LNCaP clone FGC (cell line): ENCODE measurements around the gene GOSR1.
"Not testable (repeated sequence)": the region's sequence is repeated elsewhere in the genome, so short reads cannot be mapped to it uniquely, and the experiment has no call there.

Experiments
- DNase-seq: peaks from one replicate; pipeline ENCODE4 v3.0.0-alpha.2; 2011; ENCODE audit warnings: low read depth
- H3K4me3 ChIP-seq: 2 replicates; pipeline ENCODE4 v1.5.1; 2011; ENCODE audit warnings: mild to moderate bottlenecking, low read depth, low read length, control low read depth
- CTCF ChIP-seq: IDR thresholded peaks from 2 replicates; pipeline ENCODE4 v1.5.1; 2012; ENCODE audit warnings: mild to moderate bottlenecking; ENCODE audit not compliant: control insufficient read depth, insufficient read depth; ENCODE audit errors: extremely low read depth

The GOSR1 gene

DNA sequence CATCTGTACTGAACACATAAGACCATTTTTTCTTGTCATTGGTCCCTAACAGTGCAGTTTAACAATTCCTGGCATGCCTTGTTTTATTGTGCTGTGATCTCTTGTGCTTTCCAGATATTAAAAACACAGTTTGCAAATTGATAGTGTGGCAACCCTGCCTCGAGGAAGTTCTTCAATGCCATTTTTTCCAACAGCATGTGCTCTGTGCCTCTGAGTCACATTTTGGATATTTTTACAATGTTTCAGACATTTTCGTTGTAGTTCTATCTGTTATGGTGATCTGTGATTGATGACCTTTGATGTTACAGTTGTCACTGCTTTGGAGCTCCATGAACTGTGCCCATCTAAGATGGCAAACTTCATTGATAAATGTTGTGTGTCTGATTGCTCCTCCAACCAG, 66.2 kb downstream of the GOSR1 start:
- no peak for TF ChIP-seq CTCF
- H3K4me3 ChIP-seq, result no peak overlapping the region
- no peak for DNase-seq

DNA sequence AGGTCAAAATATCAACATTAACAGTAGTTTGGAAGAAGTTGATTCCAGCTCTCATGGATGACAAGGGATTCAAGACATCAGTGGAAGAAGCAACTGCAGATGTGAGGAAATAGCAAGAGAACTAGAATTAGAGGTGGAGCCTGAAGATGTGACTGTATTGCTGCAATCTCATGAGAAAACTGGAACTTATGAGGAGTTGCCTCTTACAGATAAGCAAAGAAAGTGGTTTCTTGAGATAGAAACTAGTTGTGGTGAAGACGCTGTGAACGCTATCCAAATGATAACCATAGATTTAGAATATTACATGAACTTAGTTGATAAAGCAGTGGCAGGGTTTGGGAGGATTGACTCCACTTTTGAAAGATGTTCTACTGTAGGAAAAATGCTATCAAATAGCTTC, 67.8 kb downstream of the GOSR1 start:
- no peak overlapping the region for H3K4me3 ChIP-seq
- DNase-seq, result no peak

DNA sequence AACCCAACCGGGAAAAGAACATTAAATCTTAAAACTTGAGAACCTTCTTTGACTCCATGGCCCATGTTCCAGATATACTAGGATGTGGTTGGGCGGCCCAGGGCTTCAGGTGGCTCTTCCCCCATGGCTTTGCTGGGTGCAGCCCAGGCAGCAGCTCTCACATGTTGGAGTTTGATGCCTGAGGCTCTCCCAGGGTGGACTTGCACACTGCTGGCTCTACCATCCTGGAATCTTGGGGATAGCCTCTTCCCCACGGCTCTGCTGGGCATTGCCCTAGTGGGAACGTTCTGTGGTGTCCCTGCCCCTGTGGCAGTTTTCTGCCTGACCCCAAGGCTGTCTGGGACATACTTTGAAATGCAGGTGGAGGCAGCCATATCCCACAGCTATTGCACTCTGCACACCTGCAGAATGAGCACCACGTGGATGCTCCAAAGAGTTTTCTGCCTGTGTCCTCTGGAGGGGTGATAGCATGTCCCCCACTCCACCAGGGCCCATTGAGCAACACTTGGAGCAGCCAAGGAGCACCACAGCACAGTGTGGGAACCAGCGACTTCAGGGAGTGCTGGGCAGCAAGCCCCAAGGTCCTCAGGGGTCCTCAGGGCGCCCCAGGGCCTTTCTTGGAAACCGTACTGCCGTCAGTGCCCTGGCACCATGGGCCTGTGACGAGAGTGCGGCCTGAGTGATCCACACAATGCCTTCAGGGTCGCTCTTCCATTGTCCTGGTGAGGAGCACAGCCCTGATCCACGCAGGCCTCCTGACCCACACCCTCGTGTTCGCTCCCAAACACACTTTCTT, 70.8 kb downstream of the GOSR1 start:
- TF ChIP-seq CTCF, result no peak

More for the DNA sequence above, 67.8 kb downstream of the GOSR1 start:
- TF ChIP-seq CTCF, result no peak

GRCh38 chr17:30549181-30549580, 72.0 kb downstream of the GOSR1 start:
- DNase-seq, H3K4me3 ChIP-seq: not testable (repeated sequence)

More for the DNA sequence above, 70.8 kb downstream of the GOSR1 start:
- no peak for DNase-seq
- H3K4me3 ChIP-seq, result no peak overlapping the region

- no peak for TF ChIP-seq CTCF
- no peak overlapping the region for H3K4me3 ChIP-seq
- no peak for DNase-seq
Observed at GRCh38 chr17:30549864-30550511, 72.8 kb downstream of the GOSR1 start.

- DNase-seq, result no peak
- H3K4me3 ChIP-seq, result no peak overlapping the region
- no peak for TF ChIP-seq CTCF
Observed at GRCh38 chr17:30550512-30551273, 73.5 kb downstream of the GOSR1 start.

DNA sequence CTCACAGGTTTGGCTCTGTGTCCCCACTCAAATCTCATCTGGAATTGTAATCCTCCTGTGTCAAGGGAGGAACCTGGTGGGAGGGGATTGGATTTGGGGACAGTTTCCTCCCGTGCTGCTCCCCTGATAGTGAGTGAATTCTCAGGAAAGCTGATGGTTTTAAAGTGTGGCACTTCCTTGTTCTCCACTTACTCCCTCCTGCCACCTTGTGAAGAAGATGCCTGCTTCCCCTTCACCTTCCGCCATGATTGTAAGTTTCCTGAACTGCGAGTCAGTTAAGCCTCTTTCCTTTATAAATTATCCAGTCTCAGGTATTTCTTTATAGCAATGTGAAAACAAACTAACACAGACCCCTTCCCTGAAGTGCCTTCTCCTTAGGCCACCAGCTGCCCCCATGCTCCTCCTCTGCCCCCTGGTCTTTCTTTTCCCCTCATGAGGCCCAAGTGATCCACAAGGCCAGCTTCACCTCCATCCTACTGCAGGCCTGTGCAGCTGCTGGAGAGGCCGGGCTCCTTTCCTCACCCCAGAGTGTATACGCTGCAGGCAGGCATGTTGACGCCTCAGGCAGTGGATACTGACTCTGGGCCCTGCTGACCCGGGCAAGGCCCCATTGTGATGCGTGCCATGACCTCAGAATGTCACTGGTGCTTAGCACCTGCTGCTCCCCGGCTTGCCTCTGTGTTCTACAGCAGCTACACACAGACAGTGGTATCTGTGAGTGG, 74.2 kb downstream of the GOSR1 start:
- DNase-seq, H3K4me3 ChIP-seq: not testable (repeated sequence)
